ENCODE data around the gene PRSS48.
A peak's percentile ranks its signal among the peaks of the same experiment; 100 is the strongest.
"Not testable (repeated sequence)": the region's sequence is repeated elsewhere in the genome, so short reads cannot be mapped to it uniquely, and the experiment has no call there.

The PRSS48 gene

GRCh38 chr4:151260526-151260925 is 16.4 kb upstream of the PRSS48 start:
- H3K4me1 ChIP-seq (ENCODE audit: control insufficient read depth, insufficient read depth, low read length), result no peaks in the 10 kb centered on the region
- no peak overlapping the region for H3K4me3 ChIP-seq (ENCODE audit: low read depth, low read length)
- H3K27me3 ChIP-seq (ENCODE audit: control insufficient read depth, insufficient read depth, low read length), result no peaks in the 10 kb centered on the region
- H3K9me3 ChIP-seq (ENCODE audit: control insufficient read depth, insufficient read depth, low read depth, low read length), result peaks cover 11% of the 10 kb centered on the region; the same call in 1 of the 2 replicates
- peaks cover 7% of the 10 kb centered on the region; the same call in 1 of the 2 replicates for H3K36me3 ChIP-seq (ENCODE audit: control insufficient read depth, insufficient read depth, low read length)
- H3K9ac ChIP-seq (ENCODE audit: low read length), result no peak overlapping the region
- no peak overlapping the region for H3K27ac ChIP-seq (ENCODE audit: low read depth, low read length)

- Histone ChIP-seq H3K9ac (ENCODE audit: low read length) (no peak overlapping the region), H3K27me3 (ENCODE audit: control insufficient read depth, insufficient read depth, low read length) (no peaks in the 10 kb centered on the region), H3K27ac (ENCODE audit: low read depth, low read length) (no peak overlapping the region), H3K4me1 (ENCODE audit: control insufficient read depth, insufficient read depth, low read length) (no peaks in the 10 kb centered on the region), H3K9me3 (ENCODE audit: control insufficient read depth, insufficient read depth, low read depth, low read length) (no peaks in the 10 kb centered on the region; the same call in 1 of the 2 replicates), H3K4me3 (ENCODE audit: low read depth, low read length) (no peak overlapping the region), H3K36me3 (ENCODE audit: control insufficient read depth, insufficient read depth, low read length) (no peaks in the 10 kb centered on the region)
These were observed 13.5 kb upstream of the PRSS48 start for GRCh38 chr4:151263455-151263854.

GRCh38 chr4:151266497-151266896 is 10.5 kb upstream of the PRSS48 start:
- no peak overlapping the region for H3K27ac ChIP-seq (ENCODE audit: low read depth, low read length)
- H3K27me3 ChIP-seq (ENCODE audit: control insufficient read depth, insufficient read depth, low read length), result no peaks in the 10 kb centered on the region
- H3K9me3 ChIP-seq (ENCODE audit: control insufficient read depth, insufficient read depth, low read depth, low read length), result no peaks in the 10 kb centered on the region; the same call in 1 of the 2 replicates

GRCh38 chr4:151267104-151267503 is 9.9 kb upstream of the PRSS48 start:
- H3K4me3 ChIP-seq (ENCODE audit: low read depth, low read length), result no peak overlapping the region
- no peaks in the 10 kb centered on the region for H3K27me3 ChIP-seq (ENCODE audit: control insufficient read depth, insufficient read depth, low read length)
- no peaks in the 10 kb centered on the region for H3K36me3 ChIP-seq (ENCODE audit: control insufficient read depth, insufficient read depth, low read length)
- H3K9ac ChIP-seq (ENCODE audit: low read length), result no peak overlapping the region
- no peaks in the 10 kb centered on the region for H3K4me1 ChIP-seq (ENCODE audit: control insufficient read depth, insufficient read depth, low read length)
- H3K9me3 ChIP-seq (ENCODE audit: control insufficient read depth, insufficient read depth, low read depth, low read length), result no peaks in the 10 kb centered on the region; the same call in 1 of the 2 replicates
- no peak overlapping the region for H3K27ac ChIP-seq (ENCODE audit: low read depth, low read length)

More at GRCh38 chr4:151266497-151266896, 10.5 kb upstream of the PRSS48 start:
- H3K9ac ChIP-seq (ENCODE audit: low read length), result no peak overlapping the region
- H3K4me1 ChIP-seq (ENCODE audit: control insufficient read depth, insufficient read depth, low read length), result no peaks in the 10 kb centered on the region
- no peak overlapping the region for H3K4me3 ChIP-seq (ENCODE audit: low read depth, low read length)
- H3K36me3 ChIP-seq (ENCODE audit: control insufficient read depth, insufficient read depth, low read length), result no peaks in the 10 kb centered on the region

- no peak overlapping the region for H3K27ac ChIP-seq (ENCODE audit: low read depth, low read length)
- no peaks in the 10 kb centered on the region; the same call in 1 of the 2 replicates for H3K4me1 ChIP-seq (ENCODE audit: control insufficient read depth, insufficient read depth, low read length)
- no peaks in the 10 kb centered on the region for H3K27me3 ChIP-seq (ENCODE audit: control insufficient read depth, insufficient read depth, low read length)
- no peaks in the 10 kb centered on the region; the same call in 1 of the 2 replicates for H3K9me3 ChIP-seq (ENCODE audit: control insufficient read depth, insufficient read depth, low read depth, low read length)
- no peak overlapping the region for H3K9ac ChIP-seq (ENCODE audit: low read length)
- H3K4me3 ChIP-seq (ENCODE audit: low read depth, low read length), result no peak overlapping the region
- H3K36me3 ChIP-seq (ENCODE audit: control insufficient read depth, insufficient read depth, low read length), result no peaks in the 10 kb centered on the region
These were observed 9.0 kb upstream of the PRSS48 start for GRCh38 chr4:151267822-151268535.

- H3K4me1 ChIP-seq (ENCODE audit: control insufficient read depth, insufficient read depth, low read length), result not testable (repeated sequence)
These were observed 8.1 kb upstream of the PRSS48 start for GRCh38 chr4:151268905-151269304.

GRCh38 chr4:151284534-151285245 is 7.7 kb downstream of the PRSS48 start:
- H3K9ac ChIP-seq (ENCODE audit: low read length), result no peak overlapping the region
- H3K36me3 ChIP-seq (ENCODE audit: control insufficient read depth, insufficient read depth, low read length), result no peaks in the 10 kb centered on the region
- H3K4me3 ChIP-seq (ENCODE audit: low read depth, low read length), result peak overlapping the region; percentile 19; the same call in 1 of the 2 replicates
- H3K4me1 ChIP-seq (ENCODE audit: control insufficient read depth, insufficient read depth, low read length), result peaks cover 15% of the 10 kb centered on the region
- no peaks in the 10 kb centered on the region for H3K9me3 ChIP-seq (ENCODE audit: control insufficient read depth, insufficient read depth, low read depth, low read length)
- peak overlapping the region; percentile 1 for H3K27ac ChIP-seq (ENCODE audit: low read depth, low read length)
- no peaks in the 10 kb centered on the region for H3K27me3 ChIP-seq (ENCODE audit: control insufficient read depth, insufficient read depth, low read length)

More at GRCh38 chr4:151268905-151269304, 8.1 kb upstream of the PRSS48 start:
- not testable (repeated sequence) for H3K36me3 ChIP-seq (ENCODE audit: control insufficient read depth, insufficient read depth, low read length); H3K4me3 ChIP-seq (ENCODE audit: low read depth, low read length); H3K27me3 ChIP-seq (ENCODE audit: control insufficient read depth, insufficient read depth, low read length); H3K9me3 ChIP-seq (ENCODE audit: control insufficient read depth, insufficient read depth, low read depth, low read length); H3K27ac ChIP-seq (ENCODE audit: low read depth, low read length); H3K9ac ChIP-seq (ENCODE audit: low read length)

GRCh38 chr4:151287409-151287808 is 10.4 kb downstream of the PRSS48 start:
- no peak overlapping the region for H3K9ac ChIP-seq (ENCODE audit: low read length)
- H3K4me3 ChIP-seq (ENCODE audit: low read depth, low read length), result no peak overlapping the region
- H3K9me3 ChIP-seq (ENCODE audit: control insufficient read depth, insufficient read depth, low read depth, low read length), result no peaks in the 10 kb centered on the region; the same call in 1 of the 2 replicates
- no peak overlapping the region for H3K27ac ChIP-seq (ENCODE audit: low read depth, low read length)
- H3K4me1 ChIP-seq (ENCODE audit: control insufficient read depth, insufficient read depth, low read length), result peaks cover 15% of the 10 kb centered on the region
- no peaks in the 10 kb centered on the region for H3K27me3 ChIP-seq (ENCODE audit: control insufficient read depth, insufficient read depth, low read length)
- no peaks in the 10 kb centered on the region for H3K36me3 ChIP-seq (ENCODE audit: control insufficient read depth, insufficient read depth, low read length)

- H3K9me3 ChIP-seq (ENCODE audit: control insufficient read depth, insufficient read depth, low read depth, low read length), result no peaks in the 10 kb centered on the region; the same call in 1 of the 2 replicates
- no peaks in the 10 kb centered on the region for H3K27me3 ChIP-seq (ENCODE audit: control insufficient read depth, insufficient read depth, low read length)
- H3K9ac ChIP-seq (ENCODE audit: low read length), result no peak overlapping the region
- H3K4me1 ChIP-seq (ENCODE audit: control insufficient read depth, insufficient read depth, low read length), result peaks cover 13% of the 10 kb centered on the region; the same call in 1 of the 2 replicates
- H3K36me3 ChIP-seq (ENCODE audit: control insufficient read depth, insufficient read depth, low read length), result no peaks in the 10 kb centered on the region
- H3K4me3 ChIP-seq (ENCODE audit: low read depth, low read length), result no peak overlapping the region
- no peak overlapping the region for H3K27ac ChIP-seq (ENCODE audit: low read depth, low read length)
These were observed 14.5 kb downstream of the PRSS48 start for GRCh38 chr4:151291485-151291884.

- Histone ChIP-seq H3K27ac (ENCODE audit: low read depth, low read length) (no peak overlapping the region), H3K36me3 (ENCODE audit: control insufficient read depth, insufficient read depth, low read length) (no peaks in the 10 kb centered on the region), H3K9ac (ENCODE audit: low read length) (no peak overlapping the region), H3K9me3 (ENCODE audit: control insufficient read depth, insufficient read depth, low read depth, low read length) (no peaks in the 10 kb centered on the region; the same call in 1 of the 2 replicates), H3K4me3 (ENCODE audit: low read depth, low read length) (no peak overlapping the region), H3K27me3 (ENCODE audit: control insufficient read depth, insufficient read depth, low read length) (no peaks in the 10 kb centered on the region), H3K4me1 (ENCODE audit: control insufficient read depth, insufficient read depth, low read length) (peaks cover 13% of the 10 kb centered on the region; the same call in 1 of the 2 replicates)
These were observed 15.1 kb downstream of the PRSS48 start for GRCh38 chr4:151292038-151292437.

Measured in HUES6 (cell line).